Measurements from ENCODE around the gene STXBP6.

STXBP6 gene

DNA sequence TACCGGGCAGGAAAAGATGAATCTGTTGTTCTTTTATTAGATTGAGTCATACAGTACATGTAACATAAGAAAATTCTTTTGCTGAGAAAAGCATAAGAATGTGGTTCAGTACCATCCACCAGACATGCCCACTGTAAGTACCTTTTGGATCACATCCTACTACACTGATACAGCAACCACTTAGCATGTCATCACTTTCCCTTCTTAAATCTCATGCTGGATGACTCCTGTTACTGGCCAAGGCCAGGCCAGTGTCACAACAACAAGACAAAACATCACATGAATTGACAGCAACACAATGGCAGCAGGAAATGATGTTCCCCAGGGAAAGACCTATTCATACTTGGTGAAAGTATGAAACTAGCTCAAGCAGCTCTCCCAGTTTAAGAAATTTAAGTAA is 46.4 kb downstream of the STXBP6 start:
- TF ChIP-seq, protein P1, sequence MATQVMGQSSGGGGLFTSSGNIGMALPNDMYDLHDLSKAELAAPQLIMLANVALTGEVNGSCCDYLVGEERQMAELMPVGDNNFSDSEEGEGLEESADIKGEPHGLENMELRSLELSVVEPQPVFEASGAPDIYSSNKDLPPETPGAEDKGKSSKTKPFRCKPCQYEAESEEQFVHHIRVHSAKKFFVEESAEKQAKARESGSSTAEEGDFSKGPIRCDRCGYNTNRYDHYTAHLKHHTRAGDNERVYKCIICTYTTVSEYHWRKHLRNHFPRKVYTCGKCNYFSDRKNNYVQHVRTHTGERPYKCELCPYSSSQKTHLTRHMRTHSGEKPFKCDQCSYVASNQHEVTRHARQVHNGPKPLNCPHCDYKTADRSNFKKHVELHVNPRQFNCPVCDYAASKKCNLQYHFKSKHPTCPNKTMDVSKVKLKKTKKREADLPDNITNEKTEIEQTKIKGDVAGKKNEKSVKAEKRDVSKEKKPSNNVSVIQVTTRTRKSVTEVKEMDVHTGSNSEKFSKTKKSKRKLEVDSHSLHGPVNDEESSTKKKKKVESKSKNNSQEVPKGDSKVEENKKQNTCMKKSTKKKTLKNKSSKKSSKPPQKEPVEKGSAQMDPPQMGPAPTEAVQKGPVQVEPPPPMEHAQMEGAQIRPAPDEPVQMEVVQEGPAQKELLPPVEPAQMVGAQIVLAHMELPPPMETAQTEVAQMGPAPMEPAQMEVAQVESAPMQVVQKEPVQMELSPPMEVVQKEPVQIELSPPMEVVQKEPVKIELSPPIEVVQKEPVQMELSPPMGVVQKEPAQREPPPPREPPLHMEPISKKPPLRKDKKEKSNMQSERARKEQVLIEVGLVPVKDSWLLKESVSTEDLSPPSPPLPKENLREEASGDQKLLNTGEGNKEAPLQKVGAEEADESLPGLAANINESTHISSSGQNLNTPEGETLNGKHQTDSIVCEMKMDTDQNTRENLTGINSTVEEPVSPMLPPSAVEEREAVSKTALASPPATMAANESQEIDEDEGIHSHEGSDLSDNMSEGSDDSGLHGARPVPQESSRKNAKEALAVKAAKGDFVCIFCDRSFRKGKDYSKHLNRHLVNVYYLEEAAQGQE (IDR thresholded peaks at IDR 0.05; ENCODE audit: insufficient read depth in 1 of 2, low read depth in 2 of 2, low read length in 2 of 2) = no peak
- TF ChIP-seq TAF1 (IDR thresholded peaks at IDR 0.05; ENCODE audit: borderline replicate concordance, insufficient read depth, low read length) = no peak
- TF ChIP-seq FOXP2 (optimal IDR thresholded peaks at IDR 0.05; ENCODE audit: borderline replicate concordance, extremely low read depth, extremely low read length, insufficient read depth) = no peak
- TF ChIP-seq POLR2AphosphoS5 (IDR thresholded peaks at IDR 0.05; ENCODE audit: low read depth, low read length) = no peak
- no peak for TF ChIP-seq SIN3A (IDR thresholded peaks at IDR 0.05; ENCODE audit: borderline replicate concordance, insufficient read depth, low read length)

DNA sequence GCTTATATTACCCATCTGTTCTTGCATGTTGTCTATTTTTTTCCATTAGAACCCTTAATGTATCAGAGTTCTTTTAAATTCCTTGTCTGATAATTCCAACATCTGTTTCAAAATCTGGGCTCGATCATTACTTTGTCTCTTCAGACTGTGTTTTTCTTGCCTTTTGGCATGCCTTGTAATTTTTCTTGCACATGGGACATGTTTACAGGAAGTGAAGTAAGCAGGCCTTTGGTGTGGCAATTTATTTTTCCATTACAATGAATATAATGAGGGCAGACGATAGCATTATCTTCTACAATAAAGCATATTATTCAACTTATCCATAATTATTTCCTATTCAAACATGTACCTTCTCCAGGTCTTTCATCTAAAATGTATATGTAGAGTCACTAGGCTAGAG is 48.3 kb downstream of the STXBP6 start:
- TF ChIP-seq POLR2AphosphoS5 (IDR thresholded peaks at IDR 0.05; ENCODE audit: low read depth, low read length) (no peak), FOXP2 (optimal IDR thresholded peaks at IDR 0.05; ENCODE audit: borderline replicate concordance, extremely low read depth, extremely low read length, insufficient read depth) (no peak), TAF1 (IDR thresholded peaks at IDR 0.05; ENCODE audit: borderline replicate concordance, insufficient read depth, low read length) (no peak), SIN3A (IDR thresholded peaks at IDR 0.05; ENCODE audit: borderline replicate concordance, insufficient read depth, low read length) (no peak)
- TF ChIP-seq, protein P1 (IDR thresholded peaks at IDR 0.05; ENCODE audit: insufficient read depth in 1 of 2, low read depth in 2 of 2, low read length in 2 of 2) = no peak

DNA sequence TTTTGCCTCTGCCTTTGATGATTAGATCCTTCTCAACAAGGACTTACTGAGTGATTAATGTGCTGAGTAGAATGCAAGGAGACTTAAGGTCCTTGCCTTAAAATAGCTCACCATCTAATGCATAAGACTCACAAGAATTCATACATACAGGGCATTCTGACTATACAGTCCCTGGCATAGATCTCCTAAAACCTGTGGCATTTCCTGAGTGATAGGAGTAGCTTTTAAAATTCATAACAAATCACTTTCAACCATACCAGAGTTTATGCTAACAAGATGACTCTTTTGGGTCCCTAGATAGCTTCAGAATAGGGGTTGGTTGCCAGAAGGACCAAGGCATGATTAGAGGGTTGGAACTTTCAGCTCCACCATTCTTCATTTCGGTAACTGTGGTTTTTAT is 48.8 kb downstream of the STXBP6 start:
- TF ChIP-seq POLR2AphosphoS5 (IDR thresholded peaks at IDR 0.05; ENCODE audit: low read depth, low read length) (no peak), FOXP2 (optimal IDR thresholded peaks at IDR 0.05; ENCODE audit: borderline replicate concordance, extremely low read depth, extremely low read length, insufficient read depth) (no peak), SIN3A (IDR thresholded peaks at IDR 0.05; ENCODE audit: borderline replicate concordance, insufficient read depth, low read length) (no peak), TAF1 (IDR thresholded peaks at IDR 0.05; ENCODE audit: borderline replicate concordance, insufficient read depth, low read length) (no peak)
- TF ChIP-seq, protein P1 (IDR thresholded peaks at IDR 0.05; ENCODE audit: insufficient read depth in 1 of 2, low read depth in 2 of 2, low read length in 2 of 2) = no peak

DNA sequence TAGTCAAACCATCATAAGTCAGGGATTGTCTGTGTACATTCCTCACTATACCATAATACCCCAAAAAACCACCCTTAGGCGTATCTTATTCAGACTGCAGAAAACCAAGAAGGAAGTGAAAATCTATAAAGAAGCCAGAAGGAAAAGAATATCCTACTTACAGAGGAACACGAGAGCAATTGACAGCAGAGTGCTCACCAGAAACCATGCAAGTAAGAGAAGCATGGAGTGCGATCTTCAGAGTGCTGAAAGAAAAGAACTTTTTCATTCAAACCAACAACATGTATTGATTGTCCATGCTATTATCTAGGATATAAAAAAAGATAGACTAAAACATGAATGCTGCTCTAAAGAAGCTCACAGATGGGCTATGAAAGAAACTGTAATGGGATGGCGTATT is 50.8 kb downstream of the STXBP6 start:
- TF ChIP-seq FOXP2 (optimal IDR thresholded peaks at IDR 0.05; ENCODE audit: borderline replicate concordance, extremely low read depth, extremely low read length, insufficient read depth) = no peak

DNA sequence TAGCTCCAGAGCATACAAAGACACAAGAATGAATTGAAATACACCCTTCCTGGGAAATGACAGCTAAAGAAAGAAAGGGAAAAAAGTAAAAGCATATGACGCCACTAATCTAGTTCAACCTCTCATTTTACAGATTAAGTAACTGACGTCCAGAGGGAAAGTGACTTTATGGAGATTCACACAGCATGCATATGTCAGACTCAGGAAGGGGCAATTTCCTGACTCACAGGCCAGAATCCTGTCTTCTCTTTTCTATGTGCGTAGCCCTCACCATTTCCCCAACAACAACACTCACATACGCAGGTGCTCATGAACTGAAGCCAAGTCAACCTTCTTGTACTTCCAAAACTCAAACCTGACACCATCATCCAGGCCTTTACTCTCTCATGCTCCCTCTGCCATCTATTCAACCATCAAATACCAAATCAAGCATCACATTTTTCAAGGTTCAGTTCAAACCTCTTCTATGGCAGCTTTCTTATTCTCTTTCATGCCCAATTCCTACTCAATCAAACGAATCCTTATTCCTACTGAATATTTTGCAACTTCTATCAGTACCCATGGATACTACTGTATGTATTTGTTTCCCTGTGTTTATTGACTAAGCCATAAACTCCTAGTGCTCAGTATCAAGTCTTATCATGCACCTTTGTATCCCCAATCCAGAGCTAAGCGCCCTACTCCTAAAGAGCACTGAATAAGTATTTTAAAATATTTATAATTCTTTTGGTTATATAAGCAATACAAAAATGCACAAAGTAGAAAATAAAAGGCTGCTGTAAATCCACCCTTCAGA is 52.8 kb downstream of the STXBP6 start:
- TF ChIP-seq, protein P1 (IDR thresholded peaks at IDR 0.05; ENCODE audit: insufficient read depth in 1 of 2, low read depth in 2 of 2, low read length in 2 of 2) = no peak
- no peak for TF ChIP-seq POLR2AphosphoS5 (IDR thresholded peaks at IDR 0.05; ENCODE audit: low read depth, low read length)
